Muscle of leg (tissue), 11 donors: ENCODE measurements around the gene CCL20. TPM values are rescaled to one million over a fixed set of nuclear protein-coding genes. Genes with fewer than 3 reads are reported as not detected.
A peak's percentile ranks its signal among the peaks of the same experiment; 100 is the strongest.

Experiments used
- DNase-seq: peaks from one replicate; pipeline ENCODE4 v3.0.0; 2013
- H3K27ac ChIP-seq: one replicate; pipeline ENCODE4 v1.5.1; 2013; ENCODE audit warnings: mild to moderate bottlenecking, low read length, control low read depth
- H3K27me3 ChIP-seq: one replicate; pipeline ENCODE4 v1.6.1; 2013; ENCODE audit warnings: low read length; ENCODE audit not compliant: control insufficient read depth, insufficient read depth
- H3K36me3 ChIP-seq: one replicate; pipeline ENCODE4 v1.6.1; 2013; ENCODE audit warnings: low read length; ENCODE audit not compliant: control insufficient read depth, insufficient read depth
- H3K4me1 ChIP-seq: one replicate; pipeline ENCODE4 v1.6.1; 2013; ENCODE audit warnings: low read length; ENCODE audit not compliant: control insufficient read depth, insufficient read depth
- H3K4me3 ChIP-seq: one replicate; pipeline ENCODE4 v1.5.1; 2013; ENCODE audit warnings: low read length, control low read depth
- H3K9me3 ChIP-seq: replicated peaks from 2 replicates; pipeline ENCODE4 v1.6.1; 2013; ENCODE audit warnings: low read depth, low read length; ENCODE audit not compliant: control insufficient read depth
- WGBS: methylation state at CpG from one replicate; pipeline ENCODE4 v1.1.5; 2013; ENCODE audit warnings: missing lambda C conversion rate; ENCODE audit not compliant: insufficient coverage; 5-methylcytosine and 5-hydroxymethylcytosine counted together
- polyA plus RNA-seq, 8 donors: library from polyadenylated mRNA; unstranded; fragments of 120-200 nt; gene quantifications; one replicate each; pipeline versions ENCODE4 v1.2.1 to v1.2.3, GENCODE V29; 2013; ENCODE audit warnings: inconsistent platforms in 1 of 8, low replicate concordance in 1 of 8; ENCODE audit not compliant: insufficient read length in 8 of 8, insufficient read depth in 1 of 8
- total RNA-seq: library from RNA; stranded (reverse); fragments of 120-200 nt; gene quantifications from one replicate; pipeline ENCODE4 v1.2.4, GENCODE V29; 2013

The CCL20 gene
- total and polyA plus RNA-seq, 9 donors = 0.27 to 6.3 (median 2.3) TPM

GRCh38 chr2:227817850-227818674, 4.4 kb downstream of the CCL20 start:
- WGBS = 21% methylated on average over 8 of the region's 10 CpGs
- Histone ChIP-seq H3K9me3 (no peaks in the 10 kb centered on the region), H3K36me3 (no peaks in the 10 kb centered on the region), H3K27me3 (no peaks in the 10 kb centered on the region), H3K27ac (no peak overlapping the region), H3K4me3 (no peak overlapping the region), H3K4me1 (no peaks in the 10 kb centered on the region)
- peak; percentile 44 for DNase-seq

- H3K27me3 ChIP-seq = no peaks in the 10 kb centered on the region
- no peak overlapping the region for H3K27ac ChIP-seq
- no peak overlapping the region for H3K4me3 ChIP-seq
- no peaks in the 10 kb centered on the region for H3K4me1 ChIP-seq
- WGBS = 83% methylated on average over 8 of the region's 9 CpGs
- no peaks in the 10 kb centered on the region for H3K9me3 ChIP-seq
- no peaks in the 10 kb centered on the region for H3K36me3 ChIP-seq
- peak; percentile 2 for DNase-seq
Measured at GRCh38 chr2:227818675-227819397, 5.2 kb downstream of the CCL20 start.

- Histone ChIP-seq H3K4me1 (no peaks in the 10 kb centered on the region), H3K36me3 (no peaks in the 10 kb centered on the region), H3K27me3 (no peaks in the 10 kb centered on the region), H3K9me3 (no peaks in the 10 kb centered on the region), H3K27ac (no peak overlapping the region), H3K4me3 (no peak overlapping the region)
- no peak for DNase-seq
- 100% methylated on average over 3 of the region's 3 CpGs for WGBS
Measured at GRCh38 chr2:227819398-227819697, 5.7 kb downstream of the CCL20 start.

- WGBS = 96% methylated on average over 3 of the region's 4 CpGs
- Histone ChIP-seq H3K27me3 (no peaks in the 10 kb centered on the region), H3K36me3 (no peaks in the 10 kb centered on the region), H3K4me1 (no peaks in the 10 kb centered on the region), H3K4me3 (no peak overlapping the region), H3K9me3 (no peaks in the 10 kb centered on the region), H3K27ac (no peak overlapping the region)
- no peak for DNase-seq
Measured at GRCh38 chr2:227821043-227821942, 7.7 kb downstream of the CCL20 start.

GRCh38 chr2:227822416-227823003, 8.9 kb downstream of the CCL20 start:
- no peaks in the 10 kb centered on the region for H3K36me3 ChIP-seq
- no peaks in the 10 kb centered on the region for H3K4me1 ChIP-seq
- no peaks in the 10 kb centered on the region for H3K27me3 ChIP-seq
- H3K27ac ChIP-seq = no peak overlapping the region
- no peak overlapping the region for H3K4me3 ChIP-seq
- WGBS = no CpG with 5 or more reads among the region's 2 CpGs
- H3K9me3 ChIP-seq = no peaks in the 10 kb centered on the region
- no peak for DNase-seq

GRCh38 chr2:227823922-227824321, 10.3 kb downstream of the CCL20 start:
- no CpG with 5 or more reads among the region's 2 CpGs for WGBS
- no peak overlapping the region for H3K4me3 ChIP-seq

GRCh38 chr2:227824711-227825110, 11.1 kb downstream of the CCL20 start:
- Histone ChIP-seq H3K27me3 (no peaks in the 10 kb centered on the region), H3K36me3 (no peaks in the 10 kb centered on the region), H3K9me3 (no peaks in the 10 kb centered on the region), H3K27ac (no peak overlapping the region), H3K4me3 (no peak overlapping the region), H3K4me1 (no peaks in the 10 kb centered on the region)
- DNase-seq = no peak
- WGBS = 84% methylated on average over 4 of the region's 7 CpGs

More at GRCh38 chr2:227823922-227824321, 10.3 kb downstream of the CCL20 start:
- no peak for DNase-seq
- Histone ChIP-seq H3K9me3 (no peaks in the 10 kb centered on the region), H3K27ac (no peak overlapping the region), H3K36me3 (no peaks in the 10 kb centered on the region), H3K4me1 (no peaks in the 10 kb centered on the region), H3K27me3 (no peaks in the 10 kb centered on the region)

GRCh38 chr2:227826019-227826521, 12.4 kb downstream of the CCL20 start:
- Histone ChIP-seq H3K4me1 (no peaks in the 10 kb centered on the region), H3K9me3 (no peaks in the 10 kb centered on the region), H3K36me3 (no peaks in the 10 kb centered on the region), H3K4me3 (no peak overlapping the region), H3K27me3 (no peaks in the 10 kb centered on the region), H3K27ac (no peak overlapping the region)
- WGBS = 54% methylated on average over 8 of the region's 10 CpGs
- no peak for DNase-seq

- no peak for DNase-seq
- no peak overlapping the region for H3K4me3 ChIP-seq
- H3K36me3 ChIP-seq = no peaks in the 10 kb centered on the region
- H3K27ac ChIP-seq = no peak overlapping the region
- no peaks in the 10 kb centered on the region for H3K4me1 ChIP-seq
- no peaks in the 10 kb centered on the region for H3K9me3 ChIP-seq
- 15% methylated on average over 2 of the region's 2 CpGs for WGBS
- H3K27me3 ChIP-seq = no peaks in the 10 kb centered on the region
Measured at GRCh38 chr2:227826563-227826962, 12.9 kb downstream of the CCL20 start.
